Mucosa of descending colon (tissue), 3 donors: ENCODE data around the gene SBSN. TPM values are rescaled to one million over a fixed set of nuclear protein-coding genes. Genes with fewer than 3 reads are reported as not detected.

Experiments used
- ATAC-seq: fragments of 200-7000 bp; cut with Tn5 transposase; one replicate; pipeline ENCODE4 v1.9.1; 2020; ENCODE audit warnings: mild to moderate bottlenecking, moderate library complexity
- DNase-seq, 3 donors: peaks; one replicate each; pipeline ENCODE4 v3.0.0-alpha.2; 2020
- H3K36me3 ChIP-seq: fragments of 200-600 bp; one replicate; pipeline ENCODE4 v1.8.0; 2021; ENCODE audit warnings: low read depth, mild to moderate bottlenecking
- H3K4me1 ChIP-seq: fragments of 200-600 bp; one replicate; pipeline ENCODE4 v1.8.0; 2021; ENCODE audit warnings: low read depth, mild to moderate bottlenecking
- H3K4me3 ChIP-seq: fragments of 200-600 bp; one replicate; pipeline ENCODE4 v1.8.0; 2021; ENCODE audit warnings: mild to moderate bottlenecking
- H3K9me3 ChIP-seq: fragments of 200-600 bp; one replicate; pipeline ENCODE4 v1.8.0; 2021; ENCODE audit warnings: mild to moderate bottlenecking
- intact Hi-C, 2 donors: fragments of 100-400 bp; cut with DNase I in 1 of 2; cut with micrococcal nuclease in 1 of 2; formaldehyde crosslinking; loops; one replicate each; pipeline versions ENCODE4 v1.11.0 to v1.11.1; 2022; cut with DNase I, micrococcal nuclease
- long read RNA-seq, 2 donors: library from polyadenylated mRNA; unstranded; transcript quantifications; one replicate each; pipeline ENCODE4 v2.0.0, GENCODE V29; 2019 to 2021
- total RNA-seq, 3 donors: library from RNA; stranded (reverse); fragmentation: NEBNext Ultra II Directional in 2 of 3; extraction: Animal tissue kit (Norgen Biotek cat#: 25700) in 2 of 3; gene quantifications; one replicate each; pipeline versions ENCODE4 v1.2.1 to v1.2.4, GENCODE V29; 2021 to 2023
- TF ChIP-seq, protein P1 (sequence below): fragments of 200-600 bp; IDR thresholded peaks from one replicate; pipeline ENCODE4 v1.8.0; 2022; ENCODE audit warnings: antibody characterized with exemption, mild to moderate bottlenecking
- donor health status: DM: no; HTN: no; CAD: no; lungs with moderate emphysema.
- donor health status: DM: no; HTN: no; CAD: no.
- donor health status: DM: no; HTN: yes; CAD: no.

Gene SBSN, protein sequence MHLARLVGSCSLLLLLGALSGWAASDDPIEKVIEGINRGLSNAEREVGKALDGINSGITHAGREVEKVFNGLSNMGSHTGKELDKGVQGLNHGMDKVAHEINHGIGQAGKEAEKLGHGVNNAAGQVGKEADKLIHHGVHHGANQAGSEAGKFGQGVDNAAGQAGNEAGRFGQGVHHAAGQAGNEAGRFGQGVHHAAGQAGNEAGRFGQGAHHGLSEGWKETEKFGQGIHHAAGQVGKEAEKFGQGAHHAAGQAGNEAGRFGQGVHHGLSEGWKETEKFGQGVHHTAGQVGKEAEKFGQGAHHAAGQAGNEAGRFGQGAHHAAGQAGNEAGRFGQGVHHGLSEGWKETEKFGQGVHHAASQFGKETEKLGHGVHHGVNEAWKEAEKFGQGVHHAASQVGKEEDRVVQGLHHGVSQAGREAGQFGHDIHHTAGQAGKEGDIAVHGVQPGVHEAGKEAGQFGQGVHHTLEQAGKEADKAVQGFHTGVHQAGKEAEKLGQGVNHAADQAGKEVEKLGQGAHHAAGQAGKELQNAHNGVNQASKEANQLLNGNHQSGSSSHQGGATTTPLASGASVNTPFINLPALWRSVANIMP
- not detected for total RNA-seq
- long read RNA-seq, donor 1, result 0 reads
- long read RNA-seq, donor 2, result 0 reads

DNA sequence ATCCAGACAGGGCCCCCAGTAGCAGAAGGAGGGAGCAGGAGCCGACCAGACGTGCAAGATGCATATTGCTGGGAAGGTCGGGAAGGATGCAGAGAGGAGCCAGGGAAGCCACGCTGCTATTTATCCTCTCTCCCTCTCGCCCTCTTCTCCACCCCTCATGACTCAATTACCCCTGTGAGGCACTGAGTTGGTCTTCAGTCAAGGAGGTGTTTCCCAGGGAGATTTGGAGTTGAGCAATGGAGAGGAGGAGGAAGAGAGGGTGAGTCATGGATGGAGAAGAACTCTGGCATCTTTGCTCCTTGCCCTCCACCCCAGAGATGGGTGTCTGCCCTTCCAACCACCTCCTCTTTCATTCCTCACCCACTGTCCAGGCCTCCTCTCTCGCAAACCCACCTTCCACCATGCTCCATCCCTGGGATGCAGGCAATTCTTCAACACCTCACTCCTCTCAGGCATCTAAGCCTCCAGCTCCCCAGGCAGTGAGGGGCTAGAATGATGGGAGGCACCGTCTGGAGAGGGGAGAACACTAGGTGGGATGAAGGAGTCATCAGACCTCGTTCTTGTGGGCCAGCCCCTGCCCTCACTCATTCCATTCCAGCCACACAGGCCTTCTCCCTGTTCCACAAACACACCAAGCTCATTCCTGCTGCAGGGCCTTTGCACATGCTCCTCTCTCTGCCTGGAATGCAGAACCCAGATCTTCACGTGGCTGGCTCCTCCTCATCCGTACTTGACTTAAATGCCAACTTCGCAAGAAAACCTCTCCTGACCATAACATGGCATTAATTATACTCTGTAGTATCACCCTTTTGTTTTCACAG is at the start of gene SBSN:
SBSN (minus strand) TSS at position 94 of the 821 bp plus-strand sequence; CDS start at position 64, 30 bp downstream.
- intact Hi-C loops, result no loop called here
- TF ChIP-seq, protein P1, sequence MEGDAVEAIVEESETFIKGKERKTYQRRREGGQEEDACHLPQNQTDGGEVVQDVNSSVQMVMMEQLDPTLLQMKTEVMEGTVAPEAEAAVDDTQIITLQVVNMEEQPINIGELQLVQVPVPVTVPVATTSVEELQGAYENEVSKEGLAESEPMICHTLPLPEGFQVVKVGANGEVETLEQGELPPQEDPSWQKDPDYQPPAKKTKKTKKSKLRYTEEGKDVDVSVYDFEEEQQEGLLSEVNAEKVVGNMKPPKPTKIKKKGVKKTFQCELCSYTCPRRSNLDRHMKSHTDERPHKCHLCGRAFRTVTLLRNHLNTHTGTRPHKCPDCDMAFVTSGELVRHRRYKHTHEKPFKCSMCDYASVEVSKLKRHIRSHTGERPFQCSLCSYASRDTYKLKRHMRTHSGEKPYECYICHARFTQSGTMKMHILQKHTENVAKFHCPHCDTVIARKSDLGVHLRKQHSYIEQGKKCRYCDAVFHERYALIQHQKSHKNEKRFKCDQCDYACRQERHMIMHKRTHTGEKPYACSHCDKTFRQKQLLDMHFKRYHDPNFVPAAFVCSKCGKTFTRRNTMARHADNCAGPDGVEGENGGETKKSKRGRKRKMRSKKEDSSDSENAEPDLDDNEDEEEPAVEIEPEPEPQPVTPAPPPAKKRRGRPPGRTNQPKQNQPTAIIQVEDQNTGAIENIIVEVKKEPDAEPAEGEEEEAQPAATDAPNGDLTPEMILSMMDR, result no peak
- ATAC-seq (no peak), DNase-seq (no peak)
- no peaks in the 10 kb centered on the region for H3K36me3 ChIP-seq
- H3K9me3 ChIP-seq, result no peaks in the 10 kb centered on the region
- H3K4me1 ChIP-seq, result no peaks in the 10 kb centered on the region
- no peak within 1 kb of the TSS for H3K4me3 ChIP-seq

- intact Hi-C loops, result no loop called here
- H3K4me3 ChIP-seq, result no peak overlapping the region
- ATAC-seq (no peak), DNase-seq (no peak)
- TF ChIP-seq, protein P1, result no peak
- H3K9me3 ChIP-seq, result peaks cover 10% of the 10 kb centered on the region
- no peaks in the 10 kb centered on the region for H3K4me1 ChIP-seq
- no peaks in the 10 kb centered on the region for H3K36me3 ChIP-seq
These were observed 43.4 kb upstream of the SBSN start for GRCh38 chr19:35571406-35571965.

DNA sequence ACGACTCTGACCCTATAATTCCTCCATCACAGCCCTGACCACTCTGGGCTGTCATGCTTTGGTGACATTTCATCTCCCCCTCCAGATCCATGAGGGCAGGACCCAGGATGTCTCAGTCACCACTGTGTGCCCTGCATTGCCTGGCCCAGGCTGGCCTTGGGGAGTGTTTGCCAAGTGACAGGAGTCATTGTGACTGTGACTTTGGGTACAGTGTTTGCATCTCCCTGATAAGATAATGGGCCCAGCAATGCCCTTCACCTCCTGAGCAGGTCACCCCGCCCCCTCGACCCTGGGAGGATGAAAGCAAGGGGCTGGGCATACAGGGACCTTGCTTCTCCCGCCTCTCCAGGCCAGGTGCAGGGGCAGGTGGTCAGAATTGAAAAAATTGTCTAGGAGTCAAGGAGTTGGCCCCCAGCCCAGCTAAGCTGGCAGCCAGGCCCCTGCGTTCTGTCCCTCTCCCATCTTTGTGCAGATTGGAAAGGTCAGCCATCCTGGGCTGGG is 41.2 kb upstream of the SBSN start:
- ATAC-seq, result no peak
- intact Hi-C loops, result no loop called here
- Histone ChIP-seq H3K36me3 (no peaks in the 10 kb centered on the region), H3K4me3 (no peak overlapping the region), H3K4me1 (no peaks in the 10 kb centered on the region), H3K9me3 (no peaks in the 10 kb centered on the region)
- TF ChIP-seq, protein P1, result no peak
- DNase-seq, result no peak

DNA sequence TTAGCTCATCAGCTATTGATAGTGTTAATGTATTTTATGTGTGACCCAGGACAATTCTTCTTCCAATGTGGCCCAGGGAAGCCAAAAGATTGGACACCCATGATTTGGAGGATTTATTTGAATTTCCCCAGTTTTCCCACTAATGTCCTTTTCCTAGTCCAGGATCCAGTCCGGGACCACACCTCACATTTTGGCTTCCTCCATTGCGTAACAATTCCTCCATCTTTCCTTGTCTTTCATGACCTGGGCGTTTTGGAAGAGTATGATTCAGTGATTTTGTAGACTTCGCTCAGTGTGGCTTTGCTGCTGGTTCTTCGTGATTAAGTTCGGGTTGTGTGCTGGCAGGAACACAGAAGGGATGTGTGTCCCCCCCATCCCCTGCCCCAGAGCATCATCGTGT is 38.6 kb upstream of the SBSN start:
- TF ChIP-seq, protein P1, result no peak
- no peak overlapping the region for H3K4me3 ChIP-seq
- no peak for ATAC-seq
- no peaks in the 10 kb centered on the region for H3K9me3 ChIP-seq
- intact Hi-C loops, result no loop called here
- H3K36me3 ChIP-seq, result no peaks in the 10 kb centered on the region
- DNase-seq, result no peak
- H3K4me1 ChIP-seq, result no peaks in the 10 kb centered on the region

- no peaks in the 10 kb centered on the region for H3K36me3 ChIP-seq
- ATAC-seq (no peak), DNase-seq (no peak)
- no peaks in the 10 kb centered on the region for H3K4me1 ChIP-seq
- TF ChIP-seq, protein P1, result no peak
- no peaks in the 10 kb centered on the region for H3K9me3 ChIP-seq
- no peak overlapping the region for H3K4me3 ChIP-seq
- intact Hi-C loops, result no loop called here
These were observed 37.1 kb upstream of the SBSN start for GRCh38 chr19:35565016-35565856.
